WI38 (cell line): ENCODE data around the gene ANKRD11.

Experiments
- H3K4me3 ChIP-seq: 2 replicates; pipeline ENCODE4 v1.5.1; 2011; ENCODE audit warnings: low read depth, mild to moderate bottlenecking, control low read depth, low read length
- TF ChIP-seq, protein P1 (sequence below): IDR thresholded peaks from 2 replicates; pipeline ENCODE4 v1.5.1; 2012; ENCODE audit warnings: low read depth, mild to moderate bottlenecking, control low read depth, low read length

Gene ANKRD11

DNA sequence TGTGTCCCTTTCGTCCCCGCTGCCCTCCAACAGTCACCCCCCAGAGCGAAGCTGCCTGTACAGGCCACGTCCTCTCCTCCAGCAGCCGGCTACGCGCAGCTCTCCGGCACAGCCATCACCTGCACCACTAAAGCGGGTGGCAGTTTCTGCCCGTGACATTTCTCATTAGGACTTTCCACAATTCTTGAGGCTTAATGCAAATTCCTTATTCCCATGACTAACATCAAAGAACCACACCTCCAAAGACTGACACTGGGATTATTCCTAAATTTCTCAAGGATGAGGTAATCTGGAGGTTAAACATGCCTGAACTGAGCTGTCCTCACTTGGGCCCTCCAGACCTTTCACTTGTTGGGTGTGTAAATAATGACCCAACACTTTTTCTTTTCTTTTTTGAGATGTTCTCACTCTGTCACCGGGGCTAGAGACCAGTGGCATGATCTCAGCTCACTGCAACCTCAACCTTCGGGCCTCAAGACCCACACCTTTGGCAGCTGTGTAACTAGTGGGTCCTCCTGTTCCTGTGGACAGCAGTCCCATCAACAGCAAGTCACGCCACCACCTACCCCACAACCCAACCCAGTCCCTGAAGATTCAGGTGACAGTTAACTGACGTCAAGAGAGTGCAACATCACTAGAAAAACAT is 11.7 kb downstream of the ANKRD11 start:
- H3K4me3 ChIP-seq: no peak overlapping the region
- TF ChIP-seq, protein P1, sequence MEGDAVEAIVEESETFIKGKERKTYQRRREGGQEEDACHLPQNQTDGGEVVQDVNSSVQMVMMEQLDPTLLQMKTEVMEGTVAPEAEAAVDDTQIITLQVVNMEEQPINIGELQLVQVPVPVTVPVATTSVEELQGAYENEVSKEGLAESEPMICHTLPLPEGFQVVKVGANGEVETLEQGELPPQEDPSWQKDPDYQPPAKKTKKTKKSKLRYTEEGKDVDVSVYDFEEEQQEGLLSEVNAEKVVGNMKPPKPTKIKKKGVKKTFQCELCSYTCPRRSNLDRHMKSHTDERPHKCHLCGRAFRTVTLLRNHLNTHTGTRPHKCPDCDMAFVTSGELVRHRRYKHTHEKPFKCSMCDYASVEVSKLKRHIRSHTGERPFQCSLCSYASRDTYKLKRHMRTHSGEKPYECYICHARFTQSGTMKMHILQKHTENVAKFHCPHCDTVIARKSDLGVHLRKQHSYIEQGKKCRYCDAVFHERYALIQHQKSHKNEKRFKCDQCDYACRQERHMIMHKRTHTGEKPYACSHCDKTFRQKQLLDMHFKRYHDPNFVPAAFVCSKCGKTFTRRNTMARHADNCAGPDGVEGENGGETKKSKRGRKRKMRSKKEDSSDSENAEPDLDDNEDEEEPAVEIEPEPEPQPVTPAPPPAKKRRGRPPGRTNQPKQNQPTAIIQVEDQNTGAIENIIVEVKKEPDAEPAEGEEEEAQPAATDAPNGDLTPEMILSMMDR: no peak

DNA sequence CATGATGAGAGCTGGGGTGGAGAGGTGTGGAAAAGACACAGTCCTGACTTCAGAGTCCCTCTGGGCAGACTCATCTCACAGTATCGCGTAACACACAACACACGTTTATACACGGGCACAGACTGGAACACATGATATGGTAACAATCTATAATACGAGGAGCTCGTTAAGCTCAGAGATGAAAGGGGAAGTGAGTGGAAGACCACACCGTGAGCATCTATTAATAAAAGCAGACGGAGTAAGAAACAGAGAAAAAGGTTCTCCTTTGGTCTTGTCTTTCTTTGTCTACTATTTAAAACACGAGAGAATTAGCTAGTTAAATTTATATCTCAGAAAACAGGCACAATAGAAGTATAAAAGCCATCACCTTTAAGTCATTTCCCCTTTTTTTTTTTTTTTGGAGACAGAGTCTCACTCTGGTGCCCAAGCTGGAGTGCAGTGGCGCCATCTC is 13.5 kb downstream of the ANKRD11 start:
- TF ChIP-seq, protein P1: no peak
- no peak overlapping the region for H3K4me3 ChIP-seq

DNA sequence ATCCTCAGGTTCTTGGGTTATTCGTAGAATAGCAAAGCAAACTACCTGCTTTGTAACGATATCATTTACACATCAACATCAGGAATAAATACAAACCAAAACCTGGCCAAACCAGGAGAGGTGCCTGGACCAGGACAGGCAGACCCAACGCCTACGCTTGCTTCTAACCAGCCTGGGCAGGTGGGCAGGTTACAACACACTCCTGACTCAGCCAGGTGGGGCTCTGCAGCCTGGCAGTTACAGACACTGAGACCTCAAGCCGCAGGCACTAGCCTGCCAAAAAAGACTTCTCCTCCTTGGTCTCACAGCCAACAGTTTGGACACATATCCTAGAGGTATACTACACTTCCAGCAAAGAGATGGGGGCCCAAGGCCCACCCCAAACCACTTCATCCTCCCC is 14.0 kb downstream of the ANKRD11 start:
- no peak overlapping the region for H3K4me3 ChIP-seq
- TF ChIP-seq, protein P1: no peak

DNA sequence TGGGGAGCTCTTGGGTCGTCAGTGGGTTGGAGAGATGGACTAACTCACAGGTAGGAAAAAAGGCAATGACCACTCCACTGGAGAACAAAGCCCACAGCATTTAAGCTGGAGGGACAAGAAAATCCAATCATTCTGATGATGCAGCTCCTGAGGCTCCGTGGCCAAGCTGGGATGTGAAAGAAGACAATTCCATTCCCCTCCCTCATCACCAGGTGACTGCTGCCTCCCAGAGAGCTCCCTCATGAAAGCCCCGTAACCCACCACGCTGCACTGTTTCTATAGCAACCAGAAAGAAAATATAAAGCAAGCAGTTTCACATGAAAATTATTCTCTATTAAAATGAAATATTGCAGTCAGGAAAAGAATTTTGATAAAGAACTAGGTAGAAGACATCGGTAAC is 15.2 kb downstream of the ANKRD11 start:
- TF ChIP-seq, protein P1: no peak
- no peak overlapping the region for H3K4me3 ChIP-seq

DNA sequence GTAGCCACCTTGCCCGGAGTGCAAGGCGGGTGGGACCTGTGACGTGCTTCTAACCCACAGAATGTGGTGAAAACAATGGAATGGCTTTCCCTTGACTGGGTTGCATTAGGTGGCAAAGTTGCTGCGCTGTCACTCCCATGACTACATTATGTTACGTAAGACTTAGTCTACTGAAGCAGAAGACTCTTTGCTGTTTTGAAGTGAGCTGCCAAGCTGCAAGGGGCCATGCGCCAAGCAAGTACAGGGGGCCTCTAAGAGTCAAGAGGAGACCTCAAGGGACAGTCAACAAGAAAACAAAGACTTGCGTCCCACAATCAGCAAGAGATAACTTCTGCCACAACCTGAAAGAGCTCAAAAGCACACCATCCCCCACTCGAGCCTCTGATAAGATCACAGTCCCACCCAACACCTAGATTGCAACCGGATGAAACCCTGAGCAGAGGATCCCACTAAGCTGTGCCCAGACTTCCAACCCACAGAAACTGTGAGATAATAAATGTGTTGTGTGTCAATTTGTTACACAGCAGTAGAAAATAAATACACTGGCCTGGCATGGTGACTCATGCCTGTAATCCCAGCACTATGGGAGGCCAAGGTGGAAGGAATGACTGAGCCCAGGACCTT is 16.5 kb downstream of the ANKRD11 start:
- no peak overlapping the region for H3K4me3 ChIP-seq
- TF ChIP-seq, protein P1: no peak

DNA sequence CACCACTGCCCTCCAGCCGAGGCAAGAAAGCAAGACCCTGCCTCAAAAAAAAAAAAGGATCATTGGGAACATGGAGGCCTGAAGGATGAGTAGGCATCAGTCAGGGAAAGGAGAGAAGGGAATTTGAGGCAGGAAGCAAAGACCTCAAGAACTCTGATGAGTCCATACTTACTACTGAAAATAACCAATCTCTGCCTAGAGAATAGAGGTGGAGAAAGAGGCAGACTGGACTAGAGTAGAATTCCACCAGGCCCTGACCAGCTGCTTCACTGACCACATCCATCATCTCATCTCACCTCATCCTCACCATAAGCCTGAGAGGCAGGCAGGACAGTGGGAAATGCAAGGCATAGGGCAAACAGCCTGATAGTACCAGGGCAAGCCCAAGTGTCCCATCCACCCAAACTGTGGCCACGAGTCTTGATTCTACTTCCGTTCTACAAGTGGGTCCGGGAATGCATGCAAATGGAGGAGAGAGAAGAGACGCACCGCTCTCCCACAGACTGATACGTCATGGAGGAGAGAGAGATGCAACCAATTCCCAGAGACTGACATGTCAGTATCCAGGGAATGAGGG is 17.1 kb downstream of the ANKRD11 start:
- TF ChIP-seq, protein P1: no peak
- H3K4me3 ChIP-seq: no peak overlapping the region

DNA sequence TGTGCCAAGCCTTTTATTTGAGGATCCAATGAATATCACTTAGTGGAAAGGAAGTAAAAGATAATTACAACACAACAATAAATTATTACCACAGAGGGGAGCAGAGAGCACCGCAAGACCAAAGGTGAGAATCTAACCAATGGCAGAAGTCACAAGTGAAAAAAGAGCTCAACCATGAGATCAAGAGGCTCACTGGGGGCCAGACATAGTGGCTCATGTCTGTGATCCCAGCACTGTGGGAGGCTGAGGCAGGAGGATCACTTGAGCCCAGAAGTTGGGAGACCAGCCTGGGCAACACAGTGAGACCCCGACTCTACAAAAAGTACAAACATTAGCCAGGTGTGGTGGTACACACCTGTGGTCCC is 17.7 kb downstream of the ANKRD11 start:
- no peak overlapping the region for H3K4me3 ChIP-seq
- TF ChIP-seq, protein P1: no peak
